ENCODE results near the gene IFITM2.

Gene IFITM2

DNA sequence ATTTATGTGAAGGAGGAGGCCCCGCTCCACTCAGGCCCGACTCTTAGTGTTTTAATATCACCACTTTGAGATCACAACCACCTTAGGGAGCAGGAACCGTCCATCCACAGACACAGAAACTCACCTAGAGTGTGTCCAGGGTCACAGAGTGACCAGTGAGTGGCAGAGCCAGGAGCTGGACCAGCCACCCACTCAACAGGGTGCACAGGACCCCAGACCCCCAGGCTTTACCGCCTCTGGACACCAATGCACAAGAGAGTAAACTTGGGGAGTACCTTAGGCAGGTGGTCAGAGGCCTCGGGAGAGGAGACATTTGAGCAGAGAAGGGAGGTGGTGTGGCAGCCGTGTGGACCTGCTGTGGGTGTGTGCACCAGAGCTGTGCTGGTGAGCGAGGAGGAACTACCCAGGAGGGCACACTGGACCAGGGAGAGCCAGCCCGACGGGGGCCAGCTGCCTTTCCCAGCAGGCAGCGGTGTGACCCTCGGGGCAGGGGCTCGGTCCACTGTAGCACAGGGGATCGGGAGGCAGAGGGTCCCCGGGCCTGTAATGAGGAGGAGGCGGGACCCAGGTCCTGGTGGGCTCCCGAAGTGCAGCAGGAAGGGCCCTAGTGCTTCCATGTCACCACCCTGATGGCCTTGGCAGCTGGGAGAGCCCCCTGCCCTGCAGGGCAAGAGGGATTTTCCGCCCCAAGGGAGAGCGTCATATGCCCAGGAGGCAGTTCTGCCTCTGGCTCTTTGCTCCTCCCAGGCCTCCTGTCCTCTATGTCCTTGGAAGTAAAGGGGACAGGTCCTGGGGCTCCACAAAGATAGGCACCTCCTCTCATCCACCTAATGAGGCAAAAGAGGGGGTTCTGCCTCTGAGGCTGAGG, 36.9 kb upstream of the IFITM2 start:
- H3K27me3 ChIP-seq, result no peaks in the 10 kb centered on the region
- no peaks in the 10 kb centered on the region; a peak in 1 of 22 replicates for H3K36me3 ChIP-seq
- H3K9ac ChIP-seq, result peak overlapping the region; percentile 91 to 99 (median 97)
- H3K4me1 ChIP-seq, result peaks cover 37 to 66% (median 47%) of the 10 kb centered on the region in 10 experiments
- H3K9me3 ChIP-seq (replicated peaks in 1 of 11), result peaks cover 6 to 15% (median 7%) of the 10 kb centered on the region in 11 experiments; a peak in 20 of 22 replicates
- no peak for TF ChIP-seq Cebpa-rat (IDR thresholded peaks at IDR 0.05)
- H3K4me3 ChIP-seq, result peak overlapping the region in 3 of 10 experiments; percentile 12 to 72 (median 28); a peak in 3 of 20 replicates
- H3K4me2 ChIP-seq, result peak overlapping the region; percentile 78 to 100 (median 96)
- no peaks in the 10 kb centered on the region for H4K20me1 ChIP-seq
- peak overlapping the region; percentile 97 to 100 (median 99) for H3K27ac ChIP-seq

DNA sequence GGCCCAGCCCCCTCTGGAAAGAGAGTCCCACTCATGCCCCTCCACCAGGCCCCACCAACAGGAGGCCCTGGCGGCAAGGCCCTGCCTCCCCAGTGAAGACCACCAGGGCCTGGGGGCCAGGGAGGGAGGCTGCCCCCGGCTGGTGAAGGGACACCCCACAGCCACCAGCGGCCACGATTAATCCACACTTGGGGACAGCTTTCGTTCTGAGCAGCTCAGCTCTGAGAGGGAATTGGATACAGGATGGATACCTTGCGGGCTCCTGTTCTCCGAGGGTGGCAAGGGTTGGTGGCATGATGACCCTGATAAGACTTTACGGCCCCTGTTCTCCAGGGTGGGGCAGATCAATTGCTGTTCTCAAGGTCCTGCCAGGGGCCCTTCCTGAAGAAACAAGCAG, 36.3 kb upstream of the IFITM2 start:
- TF ChIP-seq Cebpa-rat (IDR thresholded peaks at IDR 0.05), result no peak
- Histone ChIP-seq H3K4me2 (peak overlapping the region; percentile 78 to 100 (median 96)), H3K27ac (peak overlapping the region; percentile 97 to 100 (median 99)), H3K36me3 (no peaks in the 10 kb centered on the region), H3K9ac (peak overlapping the region; percentile 91 to 99 (median 97)), H3K27me3 (peaks cover 0 to under 1% (median 0%) of the 10 kb centered on the region in 11 experiments; a peak in 1 of 22 replicates), H3K4me3 (peak overlapping the region in 1 of 10 experiments; percentile 12; a peak in 2 of 20 replicates), H3K4me1 (peaks cover 37 to 70% (median 47%) of the 10 kb centered on the region in 10 experiments), H3K9me3 (replicated peaks in 1 of 11) (peaks cover under 1 to 15% (median 5%) of the 10 kb centered on the region in 11 experiments; a peak in 16 of 22 replicates), H4K20me1 (no peaks in the 10 kb centered on the region)

DNA sequence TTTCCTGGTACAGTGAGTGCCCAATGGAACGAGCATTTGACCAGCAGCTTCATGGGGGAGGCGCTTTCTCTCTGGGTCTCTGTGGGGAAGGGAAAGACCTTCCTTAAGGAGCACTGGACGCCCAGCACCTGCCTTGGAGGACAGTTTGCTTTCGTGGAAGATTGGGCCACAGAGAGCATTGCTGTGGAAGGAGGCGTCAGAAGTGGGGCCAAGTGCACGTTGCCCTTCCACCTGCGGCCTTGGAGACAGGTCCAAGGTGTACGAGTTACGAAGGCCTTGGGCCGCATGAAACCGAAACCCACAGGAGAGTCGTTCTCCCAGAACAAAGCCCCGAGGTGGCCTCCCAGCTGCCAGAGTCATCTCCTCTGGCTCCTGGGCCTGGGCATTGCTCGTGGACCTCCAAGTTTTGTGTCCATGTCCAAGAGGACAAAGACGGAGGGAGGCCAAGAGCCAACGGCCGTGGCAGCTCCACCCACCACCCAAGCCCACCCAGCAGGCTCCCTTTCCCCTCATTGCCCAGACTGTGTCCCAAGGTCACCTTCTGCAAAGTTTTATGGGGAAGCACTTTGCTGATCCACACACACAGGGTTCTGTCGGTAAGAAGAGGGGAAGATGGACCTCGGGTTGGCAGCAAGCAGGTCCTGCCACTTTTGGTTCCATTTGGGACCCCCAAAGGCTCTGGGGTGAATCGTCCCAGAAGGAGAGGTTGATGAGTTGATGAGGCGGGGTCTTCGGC, 35.3 kb upstream of the IFITM2 start:
- Histone ChIP-seq H3K9ac (peak overlapping the region in 3 of 11 experiments; percentile 36 to 98 (median 96); a peak in 2 of 22 replicates), H3K27ac (peak overlapping the region; percentile 18 to 100 (median 99); a peak in 18 of 22 replicates), H4K20me1 (no peaks in the 10 kb centered on the region), H3K4me3 (no peak overlapping the region), H3K9me3 (replicated peaks in 1 of 11) (peaks cover 0 to 21% (median 11%) of the 10 kb centered on the region in 11 experiments; a peak in 16 of 22 replicates), H3K36me3 (no peaks in the 10 kb centered on the region), H3K27me3 (peaks cover 0 to 11% (median 2%) of the 10 kb centered on the region in 11 experiments; a peak in 7 of 22 replicates), H3K4me1 (peaks cover 37 to 70% (median 46%) of the 10 kb centered on the region in 10 experiments), H3K4me2 (peak overlapping the region; percentile 5 to 100 (median 94); a peak in 13 of 22 replicates)
- TF ChIP-seq Cebpa-rat (IDR thresholded peaks at IDR 0.05), result no peak

DNA sequence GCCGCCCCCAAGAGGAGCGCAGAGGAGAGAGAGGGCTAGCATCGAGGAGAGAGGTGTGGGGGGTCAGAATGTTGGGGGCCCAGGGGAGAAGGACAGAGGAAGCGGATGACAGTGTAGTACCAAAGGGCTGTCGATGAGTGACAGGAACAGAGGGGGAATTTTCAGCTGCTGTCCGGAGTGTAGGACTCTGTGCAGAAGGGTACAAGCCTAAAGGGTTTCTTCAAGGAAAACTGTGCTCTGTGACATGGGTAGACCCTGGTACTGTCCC, 34.8 kb upstream of the IFITM2 start:
- Histone ChIP-seq H3K4me1 (peaks cover 32 to 72% (median 42%) of the 10 kb centered on the region in 10 experiments), H3K9ac (no peak overlapping the region), H3K4me2 (peak overlapping the region in 4 of 11 experiments; percentile 78 to 98 (median 92); a peak in 5 of 22 replicates), H3K36me3 (no peaks in the 10 kb centered on the region), H4K20me1 (no peaks in the 10 kb centered on the region), H3K9me3 (replicated peaks in 1 of 11) (peaks cover 0 to 23% (median 11%) of the 10 kb centered on the region in 11 experiments; a peak in 16 of 22 replicates), H3K27me3 (peaks cover 3 to 16% (median 6%) of the 10 kb centered on the region in 11 experiments; a peak in 20 of 22 replicates), H3K4me3 (no peak overlapping the region), H3K27ac (peak overlapping the region in 9 of 11 experiments; percentile 1 to 100 (median 99); a peak in 14 of 22 replicates)
- no peak for TF ChIP-seq Cebpa-rat (IDR thresholded peaks at IDR 0.05)

DNA sequence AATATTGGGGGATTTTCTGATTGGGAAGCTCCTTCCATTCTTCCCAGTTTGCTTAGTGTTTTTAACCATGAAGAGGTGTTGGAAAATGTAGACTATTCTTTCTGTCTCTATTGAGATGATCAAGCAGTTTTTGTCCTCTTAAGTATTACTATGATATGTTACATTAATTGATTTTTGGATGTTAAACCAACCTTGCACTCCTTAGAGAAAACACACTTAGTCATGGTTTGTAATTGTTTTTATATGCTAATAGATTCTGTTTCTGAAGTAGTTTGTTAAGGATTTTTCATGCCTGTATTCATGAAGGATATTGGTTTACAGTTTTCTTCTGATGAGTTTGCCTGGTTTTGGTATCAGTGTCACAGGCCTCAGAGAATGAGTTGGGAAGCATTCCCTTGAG, 31.4 kb upstream of the IFITM2 start:
- no peak for TF ChIP-seq Cebpa-rat (IDR thresholded peaks at IDR 0.05)
- H3K4me3 ChIP-seq, result no peak overlapping the region
- no peak overlapping the region for H3K9ac ChIP-seq
- H3K9me3 ChIP-seq (replicated peaks in 1 of 11), result peaks cover 0 to 35% (median 20%) of the 10 kb centered on the region in 11 experiments; a peak in 20 of 22 replicates
- peaks cover 30 to 85% (median 40%) of the 10 kb centered on the region in 10 experiments for H3K4me1 ChIP-seq
- H3K27me3 ChIP-seq, result peaks cover 34 to 50% (median 40%) of the 10 kb centered on the region in 11 experiments
- H3K27ac ChIP-seq, result no peak overlapping the region
- H3K4me2 ChIP-seq, result peak overlapping the region in 1 of 11 experiments; percentile 46; a peak in 1 of 22 replicates
- H4K20me1 ChIP-seq, result peaks cover 0 to 12% (median 4%) of the 10 kb centered on the region in 11 experiments; a peak in 9 of 22 replicates
- no peaks in the 10 kb centered on the region for H3K36me3 ChIP-seq

DNA sequence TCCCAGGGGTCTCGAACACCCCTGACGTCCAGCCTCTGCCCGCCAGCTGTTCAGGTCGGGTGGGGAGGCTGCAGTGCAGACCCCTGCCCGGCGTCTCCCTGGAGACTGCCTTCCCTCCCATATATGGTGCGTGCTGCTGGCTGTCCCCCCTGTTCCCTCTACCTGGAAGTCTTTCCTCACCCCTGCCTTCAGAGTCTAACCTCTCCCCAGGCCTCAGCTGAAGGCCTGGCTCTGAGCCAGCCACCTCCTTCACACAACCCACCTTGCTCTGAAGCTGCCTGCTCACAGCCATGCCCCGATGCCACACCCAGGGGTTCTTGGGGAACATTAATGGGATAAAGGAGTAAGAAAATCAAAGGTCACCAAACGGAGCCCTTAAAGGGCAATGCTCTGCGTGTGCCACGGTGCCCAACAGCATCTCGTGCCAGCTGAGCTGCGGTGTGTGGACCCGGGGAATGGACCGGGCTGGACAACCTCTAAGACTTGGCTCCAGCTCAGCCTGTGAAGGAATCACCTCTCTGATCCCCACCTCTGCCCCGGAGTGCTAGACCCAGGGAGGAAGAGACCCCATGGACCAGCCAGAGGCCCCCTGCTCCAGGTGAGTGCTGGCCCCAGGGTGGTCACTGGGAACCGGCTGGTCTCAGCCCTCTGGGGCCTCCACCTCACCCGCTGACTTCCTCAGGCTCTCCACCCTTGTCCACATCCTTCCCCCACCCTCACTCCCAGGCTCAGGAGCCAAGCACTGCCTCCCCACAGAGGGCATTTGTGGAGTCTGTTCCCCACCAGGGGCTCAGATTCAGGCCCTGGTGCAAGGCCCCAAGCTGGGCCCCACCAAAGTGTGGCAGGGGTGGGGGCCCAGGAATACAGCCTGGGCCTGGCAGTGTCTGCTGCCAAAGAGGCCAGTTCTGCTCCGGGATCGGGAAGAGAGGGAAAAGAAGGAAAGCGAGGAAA, 29.3 kb upstream of the IFITM2 start, which contains the start of gene NLRP6:
Gene NLRP6, plus strand, starts transcription at position 407 of the 951 bp plus-strand sequence. Its CDS starts 163 bp downstream, at position 570.
- H3K27ac ChIP-seq, result no peak within 1 kb of the TSS; a peak in 1 of 22 replicates
- H3K4me1 ChIP-seq, result peaks cover 32 to 77% (median 38%) of the 10 kb centered on the region in 10 experiments
- H3K9me3 ChIP-seq (replicated peaks in 1 of 11), result peaks cover 0 to 31% (median 17%) of the 10 kb centered on the region in 11 experiments; a peak in 20 of 22 replicates
- peaks cover 53 to 70% (median 60%) of the 10 kb centered on the region in 11 experiments for H3K27me3 ChIP-seq
- TF ChIP-seq Cebpa-rat (IDR thresholded peaks at IDR 0.05), result no peak
- H3K4me3 ChIP-seq, result peak within 1 kb of the TSS in 9 of 10 experiments; percentile 11 to 57 (median 43); a peak in 10 of 20 replicates
- H3K36me3 ChIP-seq, result no peaks in the 10 kb centered on the region
- H3K9ac ChIP-seq, result 0 out of 22 replicates have a peak within 1 kb of the TSS, but pooled peaks of 1 of the 11 experiments have one; percentile 68
- H3K4me2 ChIP-seq, result peak within 1 kb of the TSS; percentile 46 to 84 (median 64); a peak in 21 of 22 replicates
- H4K20me1 ChIP-seq, result peaks cover 0 to 29% (median 7%) of the 10 kb centered on the region in 11 experiments; a peak in 10 of 22 replicates
